Measurements from ENCODE around the gene KDELR3. TPM values are rescaled to one million over a fixed set of nuclear protein-coding genes. Genes with fewer than 3 reads are reported as not detected.
A peak's percentile ranks its signal among the peaks of the same experiment; 100 is the strongest.

Gene KDELR3
- total and polyA plus RNA-seq, 10 of the 15 experiments (the other 5 are each of a cell fraction or from before 2014, with no cell fraction given) = 0.15 to 0.98 (median 0.25) TPM; not detected in 1

DNA sequence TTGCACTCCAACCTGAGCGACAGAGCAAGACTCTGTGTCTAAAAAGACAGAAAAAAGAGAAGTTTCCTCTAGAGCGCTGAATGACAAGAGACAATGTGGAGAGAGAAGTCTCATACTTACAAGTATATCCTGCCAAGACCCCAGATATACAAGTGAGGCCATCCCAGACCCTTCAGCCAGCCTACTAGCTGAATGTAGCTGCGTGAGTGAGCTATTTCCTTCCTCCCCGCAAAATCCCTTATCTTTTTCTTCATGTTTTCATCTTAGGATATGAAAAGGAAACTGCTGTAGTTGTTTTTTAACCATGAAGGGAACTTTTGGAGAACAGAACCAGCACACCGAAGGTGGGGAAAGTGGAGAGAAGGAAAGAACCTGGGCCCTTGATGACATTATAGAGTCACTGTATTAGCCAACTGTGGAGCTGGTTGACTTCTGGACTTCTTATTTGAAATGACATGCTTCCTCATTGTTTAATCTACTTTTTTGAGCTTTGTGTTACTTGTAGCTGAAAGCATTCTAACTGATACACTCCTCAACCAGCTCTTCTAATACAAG lies 42.6 kb downstream of the KDELR3 start (continued):
- TF ChIP-seq, protein P1, sequence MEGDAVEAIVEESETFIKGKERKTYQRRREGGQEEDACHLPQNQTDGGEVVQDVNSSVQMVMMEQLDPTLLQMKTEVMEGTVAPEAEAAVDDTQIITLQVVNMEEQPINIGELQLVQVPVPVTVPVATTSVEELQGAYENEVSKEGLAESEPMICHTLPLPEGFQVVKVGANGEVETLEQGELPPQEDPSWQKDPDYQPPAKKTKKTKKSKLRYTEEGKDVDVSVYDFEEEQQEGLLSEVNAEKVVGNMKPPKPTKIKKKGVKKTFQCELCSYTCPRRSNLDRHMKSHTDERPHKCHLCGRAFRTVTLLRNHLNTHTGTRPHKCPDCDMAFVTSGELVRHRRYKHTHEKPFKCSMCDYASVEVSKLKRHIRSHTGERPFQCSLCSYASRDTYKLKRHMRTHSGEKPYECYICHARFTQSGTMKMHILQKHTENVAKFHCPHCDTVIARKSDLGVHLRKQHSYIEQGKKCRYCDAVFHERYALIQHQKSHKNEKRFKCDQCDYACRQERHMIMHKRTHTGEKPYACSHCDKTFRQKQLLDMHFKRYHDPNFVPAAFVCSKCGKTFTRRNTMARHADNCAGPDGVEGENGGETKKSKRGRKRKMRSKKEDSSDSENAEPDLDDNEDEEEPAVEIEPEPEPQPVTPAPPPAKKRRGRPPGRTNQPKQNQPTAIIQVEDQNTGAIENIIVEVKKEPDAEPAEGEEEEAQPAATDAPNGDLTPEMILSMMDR (IDR thresholded peaks at IDR 0.05 in 2 of 3, conservative IDR thresholded peaks at IDR 0.05 in 1 of 3; ENCODE audit: control insufficient read depth in 2 of 3, extremely low read depth in 1 of 3, insufficient read depth in 1 of 3, low read depth in 3 of 3, low read length in 3 of 3) = no peak
- no peak for TF ChIP-seq ETV6 (conservative IDR thresholded peaks at IDR 0.05 in 1 of 2, IDR thresholded peaks at IDR 0.05 in 1 of 2; ENCODE audit: borderline replicate concordance in 1 of 2, low read depth in 1 of 2)

DNA sequence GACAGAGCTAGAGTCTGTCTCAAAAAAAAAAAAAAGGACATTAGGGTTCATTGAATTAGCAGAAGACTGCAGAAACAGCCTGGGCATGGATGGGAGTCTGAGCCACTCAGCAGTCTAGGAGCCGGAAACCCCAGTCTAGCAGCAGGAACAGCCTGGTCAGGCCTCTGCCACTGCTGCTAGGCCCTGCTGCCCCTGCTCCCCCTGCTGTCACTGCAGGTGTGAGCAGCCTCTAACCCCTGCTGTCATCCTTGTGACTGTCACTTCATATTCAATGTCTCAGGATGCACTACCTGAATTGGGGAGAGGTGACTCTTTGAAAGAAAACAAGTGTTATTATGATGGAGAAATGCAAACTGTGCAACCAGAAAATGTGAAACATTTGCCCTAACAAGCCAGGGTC lies 45.2 kb downstream of the KDELR3 start:
- POLR2A ChIA-PET = no interaction called here
- H3K36me3 ChIP-seq (ENCODE audit: control insufficient read depth in 2 of 2, insufficient read depth in 2 of 2, low read length in 1 of 2) = no peaks in the 10 kb centered on the region
- no peak overlapping the region for H3K27ac ChIP-seq (ENCODE audit: control insufficient read depth, insufficient read depth)
- 56% methylated on average over 1 of the region's 1 CpG for WGBS (ENCODE audit: insufficient coverage, insufficient replicate concordance, low lambda C conversion rate, missing lambda C conversion rate)
- SMC1A ChIA-PET (ENCODE audit: uncharacterized antibody, unreplicated experiment) = interaction anchor here (3.5 kb wide), 1 partner anchor 11 kb away, joined by 14 read pairs; no protein-coding TSS in a partner anchor
- H2AFZ ChIP-seq (ENCODE audit: control insufficient read depth, low read depth, low read length) = no peak overlapping the region
- BruUV-seq (replicated peaks) = no TSS peak
- CTCF ChIA-PET = interaction anchor here (0.6 to 3.0 kb wide), 2 partner anchors 10 to 163 kb away, joined by 3 to 13 read pairs; no protein-coding TSS in a partner anchor
- intact Hi-C loops (cut with micrococcal nuclease; ENCODE audit: unreplicated experiment) = no loop called here
- H4K20me1 ChIP-seq (ENCODE audit: control insufficient read depth, insufficient read depth) = no peaks in the 10 kb centered on the region
- no peak for FAIRE-seq
- no peak for TF ChIP-seq ASH2L (IDR thresholded peaks at IDR 0.05; ENCODE audit: borderline replicate concordance, low read depth)
- TF ChIP-seq, protein P1 (IDR thresholded peaks at IDR 0.05 in 2 of 3, conservative IDR thresholded peaks at IDR 0.05 in 1 of 3; ENCODE audit: control insufficient read depth in 2 of 3, extremely low read depth in 1 of 3, insufficient read depth in 1 of 3, low read depth in 3 of 3, low read length in 3 of 3) = peak; percentile 41 to 62 (median 46); a peak in 5 of 6 replicates
- no peak for TF ChIP-seq NBN (IDR thresholded peaks at IDR 0.05)
- TF ChIP-seq RAD21 (IDR thresholded peaks at IDR 0.05; ENCODE audit: insufficient read depth, low read depth, low read length) = peak; percentile 38; the same call in 1 of the 2 replicates
- peak; percentile 42; the same call in 1 of the 2 replicates for TF ChIP-seq SMC3 (IDR thresholded peaks at IDR 0.05; ENCODE audit: borderline replicate concordance, low read length)
- H3K9ac ChIP-seq (ENCODE audit: control insufficient read depth, insufficient read depth, low read length) = no peak overlapping the region
- ATAC-seq = peak; percentile 88
- H3K9me3 ChIP-seq (replicated peaks; ENCODE audit: control insufficient read depth, insufficient read depth, low read length) = no peaks in the 10 kb centered on the region
- no peaks in the 10 kb centered on the region for H3K4me1 ChIP-seq (ENCODE audit: control insufficient read depth, insufficient read depth, low read length)
- H3K4me3 ChIP-seq = no peak overlapping the region
- RAD21 ChIA-PET (ENCODE audit: unreplicated experiment) = no interaction called here
- no peak for DNase-seq (ENCODE audit: low read depth, low spot score)
- H3K79me2 ChIP-seq (ENCODE audit: control insufficient read depth, insufficient read depth, low read length) = no peaks in the 10 kb centered on the region
- H3K4me2 ChIP-seq (ENCODE audit: control insufficient read depth, insufficient read depth) = no peak overlapping the region
- no peaks in the 10 kb centered on the region for H3K27me3 ChIP-seq (replicated peaks in 1 of 2; ENCODE audit: control insufficient read depth in 2 of 2, insufficient read depth in 2 of 2, low read length in 1 of 2)
- in situ Hi-C loops (cut with MboI) = no loop called here
